Esophagus squamous epithelium (tissue), 4 donors: ENCODE measurements around the gene IFITM1.
"Not testable (repeated sequence)": the region's sequence is repeated elsewhere in the genome, so short reads cannot be mapped to it uniquely, and the experiment has no call there.

Experiments
- POLR2A ChIP-seq, 4 donors: fragments of 450-650 bp; IDR thresholded peaks; one replicate each; pipeline ENCODE4 v1.6.1; 2017; ENCODE audit warnings: antibody characterized with exemption in 4 of 4, mild to moderate bottlenecking in 4 of 4, moderate library complexity in 3 of 4
- TF ChIP-seq, protein P1 (sequence below), 6 experiments: fragments of 450-650 bp in 4 of 6; fragments of 200-600 bp in 2 of 6; sonication (generic) in 2 of 6; IDR thresholded peaks; one replicate each; pipeline ENCODE4 v1.5.1; 2016 to 2019; ENCODE audit warnings: antibody characterized with exemption in 6 of 6, mild to moderate bottlenecking in 4 of 6, moderate library complexity in 4 of 6

DNA sequence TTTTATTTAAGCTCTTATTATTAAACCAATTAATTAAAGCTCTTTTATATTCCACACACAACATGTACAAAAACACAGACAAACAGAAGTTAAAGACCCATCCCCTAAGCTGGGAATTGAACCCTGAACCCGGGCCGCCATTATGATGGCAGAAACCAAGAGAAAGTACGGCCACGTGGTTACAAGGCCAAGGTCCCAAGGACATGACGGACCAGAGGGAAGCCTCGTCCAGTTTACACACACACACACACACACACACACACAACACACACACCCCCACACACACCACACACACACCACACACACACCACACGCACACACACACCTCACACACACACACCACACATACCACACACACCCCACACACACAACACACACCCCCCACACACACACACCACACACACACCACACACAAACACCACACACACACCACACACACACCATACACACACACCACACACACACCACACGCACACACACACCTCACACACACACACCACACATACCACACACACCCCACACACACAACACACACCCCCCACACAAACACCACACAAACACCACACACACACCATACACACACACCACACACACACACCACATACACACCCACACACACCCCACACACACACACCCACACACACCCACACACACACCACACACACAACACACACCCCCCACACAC, 35.6 kb downstream of the IFITM1 start:
- not testable (repeated sequence) for TF ChIP-seq POLR2A (IDR thresholded peaks at IDR 0.05)
- TF ChIP-seq, protein P1, sequence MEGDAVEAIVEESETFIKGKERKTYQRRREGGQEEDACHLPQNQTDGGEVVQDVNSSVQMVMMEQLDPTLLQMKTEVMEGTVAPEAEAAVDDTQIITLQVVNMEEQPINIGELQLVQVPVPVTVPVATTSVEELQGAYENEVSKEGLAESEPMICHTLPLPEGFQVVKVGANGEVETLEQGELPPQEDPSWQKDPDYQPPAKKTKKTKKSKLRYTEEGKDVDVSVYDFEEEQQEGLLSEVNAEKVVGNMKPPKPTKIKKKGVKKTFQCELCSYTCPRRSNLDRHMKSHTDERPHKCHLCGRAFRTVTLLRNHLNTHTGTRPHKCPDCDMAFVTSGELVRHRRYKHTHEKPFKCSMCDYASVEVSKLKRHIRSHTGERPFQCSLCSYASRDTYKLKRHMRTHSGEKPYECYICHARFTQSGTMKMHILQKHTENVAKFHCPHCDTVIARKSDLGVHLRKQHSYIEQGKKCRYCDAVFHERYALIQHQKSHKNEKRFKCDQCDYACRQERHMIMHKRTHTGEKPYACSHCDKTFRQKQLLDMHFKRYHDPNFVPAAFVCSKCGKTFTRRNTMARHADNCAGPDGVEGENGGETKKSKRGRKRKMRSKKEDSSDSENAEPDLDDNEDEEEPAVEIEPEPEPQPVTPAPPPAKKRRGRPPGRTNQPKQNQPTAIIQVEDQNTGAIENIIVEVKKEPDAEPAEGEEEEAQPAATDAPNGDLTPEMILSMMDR (IDR thresholded peaks at IDR 0.05): not testable (repeated sequence)
